GM18502 (cell line): ENCODE measurements around the gene AVPR2.

Experiments used
- ATAC-seq: cut with Tn5 transposase; IDR thresholded peaks from one replicate; pipeline ENCODE4 v1.9.1; 2021; ENCODE audit warnings: mild to moderate bottlenecking; ENCODE audit not compliant: unreplicated experiment, poor library complexity

AVPR2 gene

DNA sequence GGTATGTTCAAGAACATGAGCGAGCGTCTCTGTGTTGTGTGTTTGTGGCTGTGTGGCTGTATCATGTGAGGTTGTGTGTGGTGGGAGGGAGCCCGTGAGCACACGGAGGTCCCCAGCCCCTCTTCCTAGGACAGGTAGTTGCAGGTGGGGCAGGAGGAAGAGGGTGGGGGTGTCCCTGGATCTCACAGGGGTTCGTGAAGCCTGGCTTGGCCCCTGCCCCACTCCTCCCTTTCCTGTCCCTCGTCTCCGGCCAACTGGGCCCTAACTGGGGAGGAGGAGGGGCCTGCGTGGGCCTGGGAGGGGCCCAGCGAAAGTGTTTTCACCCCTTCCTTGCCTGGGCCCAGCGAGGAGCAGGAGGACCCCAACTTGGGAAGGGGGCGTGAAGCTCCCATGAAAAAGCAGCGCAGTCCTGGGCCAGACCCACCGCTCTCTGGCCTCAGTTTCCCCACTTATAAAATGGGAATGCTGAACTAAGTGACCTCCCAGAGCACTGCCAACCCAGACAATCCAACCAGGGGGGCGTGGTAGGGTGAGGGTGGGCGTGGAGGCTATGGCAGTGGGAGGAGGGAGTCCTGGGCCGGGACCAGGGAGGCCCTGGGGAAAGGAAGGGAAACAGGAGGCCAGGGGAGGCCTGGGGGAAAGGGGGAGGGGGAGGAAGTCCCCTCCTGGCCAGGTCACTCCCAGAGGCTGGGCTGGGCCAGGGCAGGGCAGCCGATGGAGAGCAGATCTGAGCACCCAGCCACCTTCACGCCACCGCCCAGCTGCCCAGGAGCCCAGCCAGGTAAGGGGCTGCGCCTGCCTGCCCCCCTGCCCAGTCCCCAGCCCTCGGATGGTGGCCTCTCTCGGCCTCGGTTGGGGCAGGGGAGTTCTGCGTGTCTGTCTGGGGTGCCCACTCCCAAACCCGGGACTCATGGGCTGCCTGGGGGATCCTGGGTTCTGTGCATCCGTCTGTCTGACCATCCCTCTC is at the start of gene AVPR2:
TSS of gene AVPR2 (plus strand) at position 683 of the 967 bp plus-strand sequence. CDS start 473 bp downstream, outside the sequence.
- no peak for ATAC-seq

DNA sequence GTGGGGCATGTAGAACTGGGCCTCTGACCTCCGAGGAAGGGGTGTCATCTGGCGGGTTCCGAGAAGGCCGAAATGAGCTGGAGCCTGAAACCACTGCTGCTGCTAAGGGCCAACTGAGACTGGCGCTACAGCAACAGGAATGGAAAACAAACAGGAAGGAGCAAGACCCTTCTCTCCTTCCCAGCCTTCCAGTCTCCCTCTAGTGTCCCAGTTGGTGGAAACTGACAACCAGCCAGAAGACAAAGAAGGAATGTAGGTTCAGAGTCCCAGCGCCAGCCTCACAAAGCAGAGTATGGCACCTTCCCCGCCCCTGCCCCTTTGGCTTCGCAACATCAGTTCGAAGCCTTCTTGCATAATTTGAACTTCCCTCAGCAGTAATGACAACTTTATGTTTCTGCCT is 49.8 kb upstream of the AVPR2 start:
- no peak for ATAC-seq

DNA sequence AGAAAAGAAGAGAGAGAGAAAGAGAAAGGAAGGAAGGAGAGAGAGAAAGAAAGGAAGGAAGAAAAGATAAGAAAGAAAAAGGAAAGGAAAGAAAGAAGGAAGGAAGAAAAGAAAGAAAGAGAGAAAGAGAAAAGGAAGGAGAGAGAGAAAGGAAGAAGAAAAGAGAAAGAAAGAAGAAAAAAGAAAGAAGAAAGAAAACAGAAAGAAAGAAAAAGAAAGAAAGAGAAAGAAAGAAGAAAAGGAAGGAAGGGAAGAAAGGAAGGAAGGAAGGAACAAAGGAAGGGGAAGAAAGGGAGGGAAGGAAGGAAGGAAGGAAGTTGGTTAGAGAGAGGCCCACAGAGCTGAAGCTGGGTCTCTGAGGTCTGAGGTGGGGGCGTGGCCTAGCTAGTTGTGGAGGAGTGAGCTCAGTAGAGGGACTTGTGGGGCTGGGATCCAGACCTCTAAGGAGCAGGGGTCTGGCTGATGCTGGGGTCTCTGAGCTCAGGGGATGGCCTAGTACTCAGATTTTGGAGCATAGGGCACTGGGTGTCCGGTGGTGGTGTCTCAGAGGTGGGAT is 47.0 kb upstream of the AVPR2 start:
- ATAC-seq = no peak

DNA sequence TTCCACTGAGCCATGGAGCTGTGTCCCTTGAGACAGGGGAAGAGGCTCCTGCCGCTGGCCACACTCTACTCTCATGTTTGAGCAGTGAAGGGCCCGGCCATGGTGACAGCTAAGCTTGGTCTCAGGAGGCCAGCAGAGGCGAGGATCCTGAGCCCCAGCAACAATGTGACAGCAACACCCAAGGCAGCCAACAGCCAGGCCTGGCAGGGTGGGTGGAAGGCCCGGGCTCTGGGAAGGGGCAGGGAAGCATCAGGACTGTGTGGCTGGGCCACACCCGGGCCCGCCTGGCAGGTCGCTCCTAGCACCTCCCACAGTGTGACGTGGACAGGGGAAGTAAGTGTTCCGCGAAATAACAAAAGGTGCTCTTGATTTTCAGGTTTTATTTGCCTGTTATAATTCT is 43.3 kb upstream of the AVPR2 start:
- ATAC-seq = no peak

DNA sequence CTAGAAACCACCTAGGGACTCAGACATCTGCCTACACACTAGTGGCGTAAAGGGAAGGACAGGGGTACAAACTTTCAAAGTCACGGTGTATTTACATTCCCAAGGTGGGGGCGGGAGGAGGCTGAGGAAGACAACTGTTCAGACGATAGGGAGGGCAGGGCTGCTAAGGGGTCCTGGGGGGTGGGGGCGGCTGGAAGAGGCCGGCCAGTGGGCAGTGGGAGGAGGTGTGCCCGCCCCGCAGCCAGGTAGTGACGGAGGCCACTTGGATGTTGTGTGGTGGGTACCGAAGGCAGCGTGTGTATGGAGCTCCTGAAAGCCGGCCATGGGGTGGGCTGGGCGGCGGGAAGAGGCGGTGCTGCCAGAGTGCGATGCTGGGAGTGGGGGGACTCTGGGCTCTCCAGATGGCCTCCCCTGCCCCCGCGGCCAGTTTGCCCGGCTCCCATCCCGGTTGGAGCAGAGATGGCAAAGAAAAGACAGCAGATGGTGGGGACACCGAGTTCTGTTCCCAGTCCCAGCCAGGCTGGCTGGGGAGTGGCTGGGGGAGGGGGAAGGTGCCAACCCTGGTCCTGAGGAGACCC is 42.7 kb upstream of the AVPR2 start:
- ATAC-seq = no peak

DNA sequence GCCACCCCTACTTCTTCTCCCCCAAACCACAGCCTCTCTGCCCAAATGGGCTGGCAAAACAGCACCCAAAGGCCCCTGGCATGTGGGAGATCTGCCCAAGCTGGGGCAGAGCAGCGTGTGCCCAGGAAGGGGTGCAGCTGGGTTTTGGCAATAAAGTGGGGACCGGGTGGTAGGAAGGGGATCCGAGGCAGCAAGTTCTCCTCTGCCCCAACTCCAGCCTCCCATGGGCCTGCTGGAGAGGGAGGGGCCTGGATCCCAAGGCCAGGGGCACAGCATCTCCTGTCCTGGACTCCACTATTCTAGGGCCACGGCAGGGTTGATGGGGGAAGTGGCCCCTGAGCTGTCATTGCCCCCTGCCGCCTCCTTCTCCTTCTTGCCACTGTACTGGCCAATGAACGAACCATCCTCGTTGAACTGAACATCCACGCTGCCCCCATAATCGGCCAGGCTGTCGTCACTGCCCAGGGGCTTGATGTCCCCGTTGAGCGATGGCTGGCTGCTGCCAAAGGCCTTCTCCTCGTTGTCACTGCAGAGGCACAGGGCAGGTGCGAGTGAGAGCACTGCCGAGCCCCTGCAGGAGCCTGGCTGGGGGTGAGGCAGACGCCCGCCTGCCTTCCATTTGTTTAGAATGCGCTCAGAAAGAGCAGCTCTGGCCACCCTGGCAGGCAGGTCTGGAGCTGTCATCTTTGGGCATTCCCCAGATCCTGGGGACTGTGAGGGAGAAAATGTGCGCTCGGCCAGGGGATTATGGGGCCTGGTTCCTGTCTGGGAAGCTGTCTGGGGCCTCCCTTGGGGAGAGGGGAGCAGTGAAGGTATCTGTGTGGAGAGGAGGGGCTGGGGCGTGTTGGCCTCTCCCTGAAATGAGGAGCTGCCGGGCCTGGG is 41.9 kb upstream of the AVPR2 start:
- ATAC-seq = no peak

DNA sequence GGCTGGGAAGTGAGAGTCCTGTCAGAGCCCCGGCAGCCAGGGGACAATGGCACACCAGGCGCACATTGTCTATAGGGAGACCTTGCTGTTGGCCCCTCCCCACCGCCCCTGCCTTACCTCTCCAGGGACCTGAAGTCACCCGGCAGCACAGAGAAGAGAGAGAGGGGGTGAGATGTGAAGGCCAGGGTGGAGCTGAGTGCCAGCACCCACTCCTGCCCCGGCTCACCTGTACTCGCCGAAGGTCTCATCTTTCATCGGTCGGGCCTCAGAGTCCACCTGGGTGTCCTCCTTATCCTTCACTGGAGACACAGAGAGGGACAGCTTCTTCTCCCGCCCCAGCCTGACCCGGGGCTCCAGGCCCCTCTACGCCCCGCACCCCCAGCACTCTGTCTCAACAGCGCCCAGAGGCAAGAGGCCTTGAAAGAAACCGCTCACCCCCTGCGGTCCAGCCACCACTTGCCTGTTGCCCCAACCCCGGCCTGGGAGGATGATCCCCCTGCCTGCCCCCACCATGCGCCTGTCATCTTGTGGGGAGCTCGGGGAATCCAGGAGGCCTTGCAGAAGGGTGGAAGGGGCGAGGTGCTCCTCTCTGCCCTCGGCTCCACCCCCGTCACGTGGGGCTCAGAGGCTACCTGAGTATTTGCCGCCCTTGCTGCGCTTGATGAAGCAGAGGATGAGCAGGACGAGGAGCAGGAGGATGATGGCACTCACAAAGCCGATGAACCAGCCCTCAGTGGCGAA is 41.1 kb upstream of the AVPR2 start:
- no peak for ATAC-seq

DNA sequence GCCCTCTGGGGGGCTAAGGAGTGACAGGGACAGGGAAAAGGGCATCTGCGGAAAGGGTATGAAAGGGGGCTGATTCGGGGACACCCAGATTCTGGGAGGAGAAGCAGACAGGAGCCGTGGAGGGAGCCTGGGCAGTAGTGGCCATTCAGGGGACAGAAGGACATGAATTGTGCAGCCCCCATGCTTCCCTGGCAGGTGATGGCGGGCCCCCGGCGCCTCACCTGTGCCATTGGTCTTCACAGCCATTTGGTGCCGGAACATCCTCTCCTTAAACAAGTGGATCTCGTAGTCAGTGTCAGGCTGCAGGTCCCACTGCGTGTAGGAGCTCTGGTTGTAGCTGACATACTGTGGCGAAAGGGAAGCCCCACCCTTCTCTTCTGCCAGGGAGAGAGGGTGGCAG is 40.4 kb upstream of the AVPR2 start:
- ATAC-seq = no peak

DNA sequence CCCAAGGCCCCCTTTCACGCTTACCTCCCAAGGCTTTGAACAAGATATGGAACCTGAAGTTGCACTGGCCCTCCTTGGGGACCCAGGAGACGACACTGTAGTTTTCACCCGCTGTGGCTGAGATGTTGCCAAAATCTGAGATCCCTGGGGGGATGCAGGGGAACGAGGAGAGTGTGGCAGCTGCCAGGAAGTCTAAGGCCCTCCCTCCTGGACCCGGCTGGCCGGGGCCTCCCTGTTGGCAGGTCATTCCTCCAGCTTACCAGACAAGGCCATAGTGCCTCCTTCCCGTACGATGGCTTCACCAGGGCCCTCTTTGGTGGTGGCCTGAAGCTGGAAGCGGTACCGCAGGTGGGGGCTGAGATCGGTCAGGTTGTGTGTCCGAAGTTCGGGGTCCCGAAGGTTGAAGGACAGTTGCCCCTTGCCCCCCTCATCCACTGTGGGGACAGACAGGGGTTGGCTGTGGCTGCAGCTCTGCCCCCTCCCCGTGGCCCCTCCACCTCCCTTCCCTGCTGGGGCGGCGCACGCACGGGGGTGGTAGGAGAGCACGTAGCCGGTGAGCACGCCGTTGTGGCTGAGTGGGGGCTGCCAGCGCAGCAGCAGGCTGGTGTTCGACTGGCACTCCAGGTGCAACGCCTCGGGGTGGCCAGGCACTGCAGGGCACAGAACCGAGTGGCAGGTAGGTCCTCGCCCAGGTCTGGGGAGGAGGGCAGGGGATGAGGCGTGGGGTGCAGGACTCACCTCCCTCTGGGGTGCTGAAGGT is 39.7 kb upstream of the AVPR2 start:
- ATAC-seq = no peak

DNA sequence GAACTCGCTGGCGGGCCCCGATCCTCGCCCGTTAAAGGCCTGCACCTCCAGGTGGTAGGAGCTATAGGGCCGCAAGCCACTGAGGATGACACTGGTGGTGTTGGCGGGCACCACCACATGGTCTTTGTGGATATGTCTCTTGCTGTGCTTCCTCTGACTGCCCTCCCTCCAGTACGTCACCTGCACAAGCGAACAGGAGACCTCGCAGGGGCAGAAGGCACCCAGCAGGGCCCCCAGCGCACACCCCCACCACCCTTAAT is 39.2 kb upstream of the AVPR2 start:
- ATAC-seq = no peak

DNA sequence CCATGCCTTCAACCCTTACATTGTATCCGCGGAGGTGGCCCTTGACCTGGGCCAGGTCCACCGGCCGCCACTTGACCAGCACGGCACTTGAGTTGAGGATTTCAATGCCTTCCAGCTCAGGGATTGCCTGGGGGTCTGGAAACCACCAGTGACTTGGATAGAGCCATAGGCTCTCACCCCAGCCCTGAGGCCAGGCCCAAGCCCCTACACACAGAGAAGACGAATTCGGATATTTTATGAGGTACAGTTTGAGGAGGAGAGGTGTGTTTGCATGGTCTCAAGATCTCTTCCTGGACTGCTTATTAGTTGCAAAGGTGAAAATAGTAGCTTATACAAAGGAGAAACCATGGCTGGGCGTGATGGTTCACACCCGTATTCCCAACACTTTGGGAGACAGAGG is 38.8 kb upstream of the AVPR2 start:
- ATAC-seq = no peak

DNA sequence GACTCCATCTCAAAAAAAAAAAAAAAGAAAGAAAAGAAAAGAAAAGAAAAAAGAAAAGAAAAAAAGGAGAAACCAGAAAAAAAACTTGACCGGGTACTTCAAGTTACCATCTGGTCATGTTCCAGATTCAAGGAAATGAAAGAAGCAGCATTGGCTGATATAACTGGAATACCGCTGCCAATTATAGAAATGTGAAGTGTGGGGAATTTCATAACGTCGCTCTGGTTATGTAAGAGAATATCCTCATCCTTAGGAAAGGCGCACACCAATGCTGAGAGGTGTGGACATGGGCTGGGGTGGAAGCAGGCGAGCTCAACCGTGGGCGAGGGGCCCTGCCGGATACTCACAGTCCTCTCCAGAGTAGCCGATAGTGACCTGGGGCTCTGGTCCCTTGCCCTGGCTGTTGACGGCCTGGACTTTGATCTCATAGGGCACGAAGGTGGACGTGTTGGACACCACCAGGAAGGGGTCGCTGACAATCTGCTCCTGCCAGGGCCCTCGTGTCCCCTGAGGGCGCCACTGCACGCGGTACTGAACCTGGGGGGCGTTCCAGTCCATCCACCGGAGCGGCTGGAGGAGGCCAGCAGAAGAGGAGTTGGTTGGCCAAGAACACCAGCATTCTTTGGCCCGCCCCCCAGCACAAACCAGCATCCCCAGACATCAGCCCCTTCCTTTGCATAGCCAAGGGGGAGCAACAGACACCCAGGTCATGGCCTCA is 38.0 kb upstream of the AVPR2 start:
- no peak for ATAC-seq

DNA sequence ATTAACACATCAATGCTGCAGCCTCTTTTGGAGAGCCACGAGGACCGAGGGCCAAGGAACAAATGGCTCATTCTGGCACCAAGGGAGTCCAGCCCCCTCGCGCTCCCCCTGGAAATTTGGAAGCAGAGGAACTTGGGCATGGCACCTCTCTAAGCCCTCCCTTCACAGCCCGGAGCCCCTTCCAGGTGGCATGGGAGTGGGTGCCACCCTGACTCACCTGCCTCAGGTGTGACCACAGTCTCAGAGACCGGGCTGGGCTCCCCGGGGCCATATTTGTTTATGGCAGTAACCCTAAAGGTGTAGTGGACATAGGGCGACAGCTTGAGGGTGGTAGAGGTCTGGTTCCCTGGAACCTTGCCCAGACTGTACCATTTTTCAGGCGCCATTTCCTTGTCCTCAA is 37.3 kb upstream of the AVPR2 start:
- ATAC-seq = no peak

DNA sequence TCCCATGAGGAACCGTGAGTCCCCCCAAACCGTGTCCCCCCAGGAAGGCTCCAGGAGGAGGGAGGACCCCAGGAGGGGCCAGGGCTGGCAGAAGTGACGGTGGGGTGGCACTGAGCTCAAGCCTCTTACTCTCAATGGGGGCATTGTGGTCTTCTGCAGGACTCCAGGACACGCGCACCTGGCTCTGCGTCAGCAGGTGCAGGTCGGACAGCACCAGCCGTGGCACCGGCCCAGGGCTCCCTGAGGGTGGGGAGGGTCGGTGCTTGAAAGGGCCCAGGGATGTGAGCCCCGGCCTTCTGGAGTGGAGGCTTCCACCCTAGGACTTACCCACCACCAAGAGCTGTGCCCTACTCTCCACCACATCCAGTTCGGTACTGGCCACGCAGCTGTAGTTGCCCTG is 36.8 kb upstream of the AVPR2 start:
- ATAC-seq = no peak

DNA sequence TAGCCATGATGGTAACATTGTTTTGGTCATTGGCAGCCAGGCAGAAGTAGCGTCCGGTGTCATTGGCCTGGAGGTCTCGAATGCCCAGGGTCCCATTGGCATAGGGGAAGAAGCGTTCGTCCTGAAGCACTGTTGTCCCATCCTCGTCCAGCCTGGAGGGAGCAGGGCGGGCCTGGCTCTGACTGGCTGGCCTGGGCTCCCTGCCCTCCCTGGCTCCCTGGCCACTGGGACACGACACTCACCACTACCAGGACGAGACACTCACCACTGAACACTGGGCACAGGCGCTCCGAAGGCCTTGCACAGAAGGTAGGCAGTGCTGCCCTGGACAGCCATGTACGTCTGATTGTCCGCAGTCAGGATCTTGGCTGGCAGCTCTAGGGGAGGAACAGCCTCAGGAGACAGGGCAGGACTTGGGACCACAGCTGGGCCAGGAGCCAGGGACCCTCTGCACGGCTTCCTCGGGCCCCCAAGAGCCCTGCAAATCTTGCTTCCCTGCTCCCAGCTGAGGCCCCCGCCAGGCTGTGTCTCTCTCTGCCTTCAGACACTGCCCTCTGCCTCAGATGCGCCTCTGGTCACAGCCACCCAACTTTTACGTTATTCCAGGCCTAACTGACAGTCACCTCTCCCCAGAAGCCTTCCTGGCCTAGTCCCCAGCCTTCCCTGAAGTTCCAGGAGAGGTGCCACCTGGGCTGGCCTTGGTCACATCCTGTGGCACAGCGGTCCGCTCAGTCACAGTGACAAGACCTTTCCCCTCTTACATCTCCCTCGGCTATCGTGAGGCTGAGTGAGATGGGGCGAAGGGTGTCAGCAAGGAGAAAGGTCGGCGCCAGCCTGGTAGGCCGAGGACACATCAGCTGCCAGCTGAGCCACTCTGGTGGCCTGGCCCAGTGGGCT is 35.6 kb upstream of the AVPR2 start:
- no peak for ATAC-seq

DNA sequence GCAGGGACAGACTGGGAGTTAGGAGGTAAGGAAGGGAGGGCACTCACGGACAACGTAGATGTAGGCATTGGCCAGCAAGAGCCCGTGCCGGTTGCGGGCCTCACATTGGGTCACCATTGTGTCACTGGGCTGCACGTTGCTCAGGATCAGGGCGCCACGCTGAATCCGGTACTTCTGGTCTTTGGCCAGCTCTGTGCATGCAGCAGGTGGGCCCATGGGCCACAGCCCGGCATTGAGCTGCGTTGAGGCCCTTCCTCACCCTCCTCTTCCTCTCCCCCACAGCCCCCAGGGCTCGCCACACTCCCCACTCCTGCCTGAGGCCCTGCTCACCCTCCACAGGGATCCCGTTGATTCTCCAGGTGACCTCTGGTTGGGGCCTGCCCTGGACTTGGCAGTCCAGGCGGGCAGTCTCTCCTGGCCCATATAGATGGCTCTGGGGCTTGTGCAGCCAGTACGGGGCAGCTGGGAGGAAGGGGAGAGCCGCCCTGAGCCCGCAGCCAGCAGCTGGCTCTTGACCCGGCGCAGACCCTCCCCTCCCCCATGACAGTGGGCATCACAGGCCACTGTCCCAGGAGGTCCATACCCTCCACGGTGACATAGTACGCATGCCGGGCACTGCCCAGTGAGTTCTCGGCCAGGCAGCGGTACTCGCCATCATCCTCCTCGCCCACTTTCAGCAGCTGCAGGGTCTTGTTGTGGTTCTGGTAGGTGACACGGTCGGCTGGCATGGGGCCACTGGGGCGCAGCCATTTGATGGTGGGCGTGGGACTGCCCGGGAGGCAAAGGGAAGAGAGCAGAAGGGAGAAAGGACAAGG is 34.8 kb upstream of the AVPR2 start:
- no peak for ATAC-seq

DNA sequence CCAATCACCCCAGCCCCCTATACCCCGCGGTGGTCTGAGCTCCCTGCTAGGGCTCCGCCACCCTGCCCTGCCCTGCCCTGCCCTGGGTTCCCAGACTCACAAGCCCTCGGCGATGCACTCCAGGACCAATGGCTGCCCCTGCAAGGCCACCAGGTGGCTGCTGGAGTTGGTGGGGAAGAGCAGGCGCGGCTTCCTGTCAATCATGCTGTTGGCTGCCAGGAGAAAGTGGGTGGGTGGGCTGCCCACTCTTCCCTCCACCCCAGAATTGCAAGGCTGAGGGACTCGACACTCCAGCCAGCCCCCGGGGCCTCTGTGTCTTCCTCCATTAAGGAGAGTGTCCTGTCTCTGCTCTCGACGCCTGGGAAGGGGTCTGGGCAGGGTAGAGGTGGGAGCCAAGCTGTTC is 34.2 kb upstream of the AVPR2 start:
- ATAC-seq = no peak
